ENCODE data around the gene RXRA. TPM values are rescaled to one million over a fixed set of nuclear protein-coding genes. Genes with fewer than 3 reads are reported as not detected.

The RXRA gene
- polyA plus RNA-seq, 1 of the 3 experiments (the other 2 are of a cell fraction): 7.6 TPM

GRCh38 chr9:134390537-134390936 is 64.3 kb downstream of the RXRA start:
- no peaks in the 10 kb centered on the region for H3K9me2 ChIP-seq
- no peak overlapping the region for H3K4me2 ChIP-seq
- peaks cover 93% of the 10 kb centered on the region for H4K20me1 ChIP-seq (ENCODE audit: insufficient read depth)
- no peak for TF ChIP-seq TAF1 (IDR thresholded peaks at IDR 0.05; ENCODE audit: borderline replicate concordance, low read depth, low read length)
- TF ChIP-seq GATA2 (CRISPR knock-in tag; IDR thresholded peaks at IDR 0.05): no peak
- TF ChIP-seq NRF1 (IDR thresholded peaks at IDR 0.05; ENCODE audit: low read depth, low read length): no peak
- TF ChIP-seq SIN3A (IDR thresholded peaks at IDR 0.05; ENCODE audit: borderline replicate concordance, low read depth, low read length): no peak
- TF ChIP-seq REST (IDR thresholded peaks at IDR 0.05; ENCODE audit: low read depth, low read length): no peak
- TF ChIP-seq CHD2 (IDR thresholded peaks at IDR 0.05; ENCODE audit: low read length, partially characterized antibody): no peak
- WGBS (ENCODE audit: low lambda C conversion rate): 100% methylated on average over 4 of the region's 17 CpGs
- H3K36me3 ChIP-seq (replicated peaks in 1 of 2; ENCODE audit: control insufficient read depth in 1 of 2, insufficient read depth in 2 of 2, low read length in 1 of 2): no peaks in the 10 kb centered on the region
- H3K27me3 ChIP-seq (ENCODE audit: insufficient read depth): no peaks in the 10 kb centered on the region
- peaks cover 0 to 29% of the 10 kb centered on the region in 2 experiments; a peak in 1 of 4 replicates for H3K4me1 ChIP-seq (ENCODE audit: control insufficient read depth in 1 of 2, insufficient read depth in 2 of 2, low read depth in 1 of 2, low read length in 1 of 2)
- H3K79me2 ChIP-seq (ENCODE audit: insufficient read depth): peaks cover 33% of the 10 kb centered on the region; the same call in 1 of the 2 replicates
- no peaks in the 10 kb centered on the region for H3K9me3 ChIP-seq
- H3F3A ChIP-seq (replicated peaks; ENCODE audit: insufficient read depth): no peaks in the 10 kb centered on the region
- H3K27ac ChIP-seq (ENCODE audit: low read depth in 2 of 2, low read length in 1 of 2): no peak overlapping the region; a peak in 1 of 4 replicates
- no peak overlapping the region for H2AFZ ChIP-seq (ENCODE audit: low read depth)
- no peak overlapping the region for H3K4me3 ChIP-seq (ENCODE audit: low read depth in 2 of 2, low read length in 1 of 2)
- no peak for DNase-seq
- H3K9ac ChIP-seq: no peak overlapping the region
- POLR2A ChIA-PET: no interaction called here
- CTCF ChIA-PET: interaction anchor here (1.4 kb wide), 1 partner anchor 12 kb away, joined by 6 read pairs; no protein-coding TSS in a partner anchor

- Histone ChIP-seq H3K79me2 (ENCODE audit: insufficient read depth) (peaks cover 37% of the 10 kb centered on the region; the same call in 1 of the 2 replicates), H3F3A (replicated peaks; ENCODE audit: insufficient read depth) (no peaks in the 10 kb centered on the region), H4K20me1 (ENCODE audit: insufficient read depth) (peaks cover 94% of the 10 kb centered on the region), H3K27ac (ENCODE audit: low read depth in 2 of 2, low read length in 1 of 2) (no peak overlapping the region), H3K36me3 (replicated peaks in 1 of 2; ENCODE audit: control insufficient read depth in 1 of 2, insufficient read depth in 2 of 2, low read length in 1 of 2) (no peaks in the 10 kb centered on the region), H3K4me1 (ENCODE audit: control insufficient read depth in 1 of 2, insufficient read depth in 2 of 2, low read depth in 1 of 2, low read length in 1 of 2) (peaks cover 0 to 29% of the 10 kb centered on the region in 2 experiments; a peak in 1 of 4 replicates), H3K4me3 (ENCODE audit: low read depth in 2 of 2, low read length in 1 of 2) (no peak overlapping the region), H3K9ac (no peak overlapping the region), H3K27me3 (ENCODE audit: insufficient read depth) (no peaks in the 10 kb centered on the region), H3K4me2 (no peak overlapping the region), H2AFZ (ENCODE audit: low read depth) (no peak overlapping the region), H3K9me3 (no peaks in the 10 kb centered on the region), H3K9me2 (no peaks in the 10 kb centered on the region)
- ChIA-PET CTCF (no interaction called here), POLR2A (no interaction called here)
- DNase-seq: no peak
- TF ChIP-seq MAX (IDR thresholded peaks at IDR 0.05; ENCODE audit: low read depth) (no peak), RCOR1 (IDR thresholded peaks at IDR 0.05; ENCODE audit: low read length) (no peak), SIN3A (IDR thresholded peaks at IDR 0.05; ENCODE audit: borderline replicate concordance, low read depth, low read length) (no peak), MXI1 (IDR thresholded peaks at IDR 0.05; ENCODE audit: low read depth, low read length) (no peak), CHD2 (IDR thresholded peaks at IDR 0.05; ENCODE audit: low read length, partially characterized antibody) (no peak), YY1 (IDR thresholded peaks at IDR 0.05; ENCODE audit: low read depth) (no peak), REST (IDR thresholded peaks at IDR 0.05; ENCODE audit: low read depth, low read length) (no peak), SMC3 (IDR thresholded peaks at IDR 0.05; ENCODE audit: low read depth, low read length) (no peak), TCF12 (IDR thresholded peaks at IDR 0.05) (no peak), FOXM1 (IDR thresholded peaks at IDR 0.05; ENCODE audit: low read depth) (no peak), CTCF (IDR thresholded peaks at IDR 0.05) (no peak), GABPA (IDR thresholded peaks at IDR 0.05; ENCODE audit: low read depth) (no peak), POLR2AphosphoS5 (IDR thresholded peaks at IDR 0.05; ENCODE audit: low read depth, low read length) (no peak), NRF1 (IDR thresholded peaks at IDR 0.05; ENCODE audit: low read depth, low read length) (no peak), RXRA (IDR thresholded peaks at IDR 0.05; ENCODE audit: borderline replicate concordance, low read depth) (no peak), JUND (IDR thresholded peaks at IDR 0.05) (no peak)
- WGBS (ENCODE audit: low lambda C conversion rate): no CpG with 5 or more reads among the region's 11 CpGs
Observed at GRCh38 chr9:134390947-134391318, 64.7 kb downstream of the RXRA start.
